Measurements from ENCODE around the gene GGT6.

Gene GGT6

GRCh38 chr17:4539025-4539424 is 21.4 kb downstream of the GGT6 start:
- no peak for DNase-seq (ENCODE audit: low spot score)

- no peak for DNase-seq (ENCODE audit: low spot score)
These were observed 22.0 kb downstream of the GGT6 start for GRCh38 chr17:4538236-4539002.

- peak; percentile 88 for DNase-seq (ENCODE audit: low spot score)
These were observed 22.7 kb downstream of the GGT6 start for GRCh38 chr17:4537451-4538235.

GRCh38 chr17:4536742-4537411 is 23.5 kb downstream of the GGT6 start:
- no peak for DNase-seq (ENCODE audit: low spot score)

- DNase-seq (ENCODE audit: low spot score) = no peak
These were observed 24.1 kb downstream of the GGT6 start for GRCh38 chr17:4536259-4536741.

GRCh38 chr17:4535667-4536258 is 24.6 kb downstream of the GGT6 start:
- no peak for DNase-seq (ENCODE audit: low spot score)

GRCh38 chr17:4534928-4535666 is 25.3 kb downstream of the GGT6 start:
- DNase-seq (ENCODE audit: low spot score) = peak; percentile 57

GRCh38 chr17:4534515-4534914 is 25.9 kb downstream of the GGT6 start:
- DNase-seq (ENCODE audit: low spot score) = peak; percentile 78

- peak; percentile 98 for DNase-seq (ENCODE audit: low spot score)
These were observed 26.6 kb downstream of the GGT6 start for GRCh38 chr17:4533523-4534504.

- no peak for DNase-seq (ENCODE audit: low spot score)
These were observed 27.4 kb downstream of the GGT6 start for GRCh38 chr17:4532860-4533522.

GRCh38 chr17:4531988-4532736 is 28.2 kb downstream of the GGT6 start:
- no peak for DNase-seq (ENCODE audit: low spot score)

GRCh38 chr17:4530799-4531730 is 29.3 kb downstream of the GGT6 start:
- DNase-seq (ENCODE audit: low spot score) = no peak

- DNase-seq (ENCODE audit: low spot score) = no peak
These were observed 30.7 kb downstream of the GGT6 start for GRCh38 chr17:4529533-4530152.

- DNase-seq (ENCODE audit: low spot score) = no peak
These were observed 32.7 kb downstream of the GGT6 start for GRCh38 chr17:4527566-4528125.

GRCh38 chr17:4527134-4527533 is 33.2 kb downstream of the GGT6 start:
- no peak for DNase-seq (ENCODE audit: low spot score)

- DNase-seq (ENCODE audit: low spot score) = no peak
These were observed 34.5 kb downstream of the GGT6 start for GRCh38 chr17:4525691-4526397.

Measured in putamen (tissue), 1 donor.